Fibroblast of gingiva (primary cell): Measurements from ENCODE around the gene MTF1.
"Not testable (repeated sequence)": the region's sequence is repeated elsewhere in the genome, so short reads cannot be mapped to it uniquely, and the experiment has no call there.

Experiments
- DNase-seq: peaks from one replicate; pipeline ENCODE4 v3.0.0-alpha.2; 2011; ENCODE audit warnings: low read depth

MTF1 gene

GRCh38 chr1:37859507-37860345 lies at the start of gene MTF1:
Gene MTF1, minus strand, starts transcription at chr1:37859592. Its CDS starts 1,934 bp downstream, at chr1:37857658.
- DNase-seq = peak; percentile 96

- DNase-seq = not testable (repeated sequence)
Measured at GRCh38 chr1:37908531-37908930, 49.1 kb upstream of the MTF1 start.

- DNase-seq = not testable (repeated sequence)
Measured at GRCh38 chr1:37907416-37908125, 48.2 kb upstream of the MTF1 start.

- not testable (repeated sequence) for DNase-seq
Measured at GRCh38 chr1:37906591-37906990, 47.2 kb upstream of the MTF1 start.

GRCh38 chr1:37905727-37906126 lies 46.3 kb upstream of the MTF1 start:
- DNase-seq = peak; percentile 10

GRCh38 chr1:37903921-37904320 lies 44.5 kb upstream of the MTF1 start:
- DNase-seq = peak; percentile 35

GRCh38 chr1:37902983-37903382 lies 43.6 kb upstream of the MTF1 start:
- DNase-seq = no peak

GRCh38 chr1:37901893-37902225 lies 42.5 kb upstream of the MTF1 start:
- DNase-seq = no peak

- no peak for DNase-seq
Measured at GRCh38 chr1:37901191-37901892, 42.0 kb upstream of the MTF1 start.

- DNase-seq = not testable (repeated sequence)
Measured at GRCh38 chr1:37897563-37897962, 38.2 kb upstream of the MTF1 start.

GRCh38 chr1:37893673-37894072 lies 34.3 kb upstream of the MTF1 start:
- DNase-seq = no peak

GRCh38 chr1:37892151-37893047 lies 33.0 kb upstream of the MTF1 start:
- DNase-seq = peak; percentile 53

GRCh38 chr1:37890378-37891014 lies 31.1 kb upstream of the MTF1 start:
- peak; percentile 7 for DNase-seq

- DNase-seq = no peak
Measured at GRCh38 chr1:37888022-37888700, 28.8 kb upstream of the MTF1 start.

GRCh38 chr1:37884145-37884544 lies 24.8 kb upstream of the MTF1 start:
- DNase-seq = no peak

GRCh38 chr1:37883671-37884070 lies 24.3 kb upstream of the MTF1 start:
- DNase-seq = no peak

GRCh38 chr1:37879865-37880264 lies 20.5 kb upstream of the MTF1 start:
- DNase-seq = no peak

GRCh38 chr1:37878071-37878470 lies 18.7 kb upstream of the MTF1 start:
- DNase-seq = no peak

- DNase-seq = peak; percentile 10
Measured at GRCh38 chr1:37875833-37876232, 16.4 kb upstream of the MTF1 start.

GRCh38 chr1:37872692-37873091 lies 13.3 kb upstream of the MTF1 start:
- DNase-seq = no peak

GRCh38 chr1:37868466-37868865 lies 9.1 kb upstream of the MTF1 start:
- DNase-seq = no peak
